Stomach (tissue), 9 donors: ENCODE data around the gene ECHDC1. TPM values are rescaled to one million over a fixed set of nuclear protein-coding genes. Genes with fewer than 3 reads are reported as not detected.
"Not testable (repeated sequence)": the region's sequence is repeated elsewhere in the genome, so short reads cannot be mapped to it uniquely, and the experiment has no call there.

Source experiments
- DNase-seq, 2 donors: peaks; one replicate each; pipeline versions ENCODE4 v3.0.0 to v3.0.0-alpha.2; 2013 to 2019
- H3K27ac ChIP-seq, 5 donors: fragments of 200-600 bp in 4 of 5; sonication (generic) in 4 of 5; one replicate each; pipeline ENCODE4 v1.5.1; 2013 to 2019; ENCODE audit warnings: mild to moderate bottlenecking in 1 of 5, moderate library complexity in 1 of 5
- H3K27me3 ChIP-seq, 3 donors: fragments of 200-600 bp; sonication (generic); one replicate each; pipeline ENCODE4 v1.5.1; 2017 to 2019; ENCODE audit warnings: mixed run types in 1 of 3
- H3K36me3 ChIP-seq, 4 donors: fragments of 200-600 bp; sonication (generic); 1 replicate in 3 of 4; 2 replicates in 1 of 4; pipeline ENCODE4 v1.5.1; 2016 to 2019
- H3K4me1 ChIP-seq, 4 donors: fragments of 200-600 bp; sonication (generic); one replicate each; pipeline ENCODE4 v1.5.1; 2016 to 2019
- H3K4me3 ChIP-seq, 4 donors: fragments of 200-600 bp; sonication (generic) in 3 of 4; one replicate each; pipeline ENCODE4 v1.5.1; 2016 to 2019; ENCODE audit warnings: mild to moderate bottlenecking in 1 of 4
- H3K9me3 ChIP-seq, 4 donors: fragments of 200-600 bp; sonication (generic); one replicate each; pipeline ENCODE4 v1.5.1; 2016 to 2019
- EP300 ChIP-seq: sonication (generic); formaldehyde crosslinking; IDR thresholded peaks from one replicate; pipeline ENCODE4 v1.6.1; 2017; ENCODE audit warnings: antibody characterized with exemption
- POLR2A ChIP-seq, 4 donors: fragments of 450-650 bp; IDR thresholded peaks; one replicate each; pipeline ENCODE4 v1.6.1; 2016; ENCODE audit warnings: antibody characterized with exemption in 4 of 4, control low read depth in 2 of 4, mild to moderate bottlenecking in 1 of 4, moderate library complexity in 1 of 4
- POLR2AphosphoS5 ChIP-seq, 3 donors: sonication (generic); formaldehyde crosslinking; IDR thresholded peaks; one replicate each; pipeline ENCODE4 v1.6.1; 2016; ENCODE audit warnings: antibody characterized with exemption in 3 of 3
- WGBS, 5 donors: extraction: QIAGEN DNeasy Blood & Tissue Kit in 3 of 5; methylation state at CpG; one replicate each; pipeline versions ENCODE4 v1.1.5 to v1.1.7; 2013 to 2018; 5-methylcytosine and 5-hydroxymethylcytosine counted together
- intact Hi-C: fragments of 100-400 bp; cut with DNase I; formaldehyde crosslinking; loops from one replicate; pipeline ENCODE4 v1.15.1; 2023; ENCODE audit warnings: low total_unique reads
- polyA plus RNA-seq, 3 donors: library from polyadenylated mRNA; stranded (reverse); fragments of 200-250 nt; gene quantifications; one replicate each; pipeline ENCODE4 v1.2.3, GENCODE V29; 2013
- total RNA-seq, 5 donors: library from RNA; depleted of rRNA; stranded (reverse); fragments of >200 nt; gene quantifications; one replicate each; pipeline versions ENCODE4 v1.1.0 to v1.2.3, GENCODE V29; 2014 to 2016
- TF ChIP-seq, protein P1 (sequence below), 7 experiments: fragments of 450-650 bp in 4 of 7; fragments of 200-600 bp in 3 of 7; sonication (generic) in 3 of 7; IDR thresholded peaks; one replicate each; pipeline ENCODE4 v1.5.1; 2016 to 2019; ENCODE audit warnings: antibody characterized with exemption in 7 of 7, control low read depth in 2 of 7, mild to moderate bottlenecking in 1 of 7
- donor health status: healthy with polysubstance abuse.
- donor health status: Bipolar disorder and iron deficiency.
- donor health status: healthy.

The ECHDC1 gene
- total and polyA plus RNA-seq, 8 donors, result 11.9 to 71.0 (median 50.7) TPM

DNA sequence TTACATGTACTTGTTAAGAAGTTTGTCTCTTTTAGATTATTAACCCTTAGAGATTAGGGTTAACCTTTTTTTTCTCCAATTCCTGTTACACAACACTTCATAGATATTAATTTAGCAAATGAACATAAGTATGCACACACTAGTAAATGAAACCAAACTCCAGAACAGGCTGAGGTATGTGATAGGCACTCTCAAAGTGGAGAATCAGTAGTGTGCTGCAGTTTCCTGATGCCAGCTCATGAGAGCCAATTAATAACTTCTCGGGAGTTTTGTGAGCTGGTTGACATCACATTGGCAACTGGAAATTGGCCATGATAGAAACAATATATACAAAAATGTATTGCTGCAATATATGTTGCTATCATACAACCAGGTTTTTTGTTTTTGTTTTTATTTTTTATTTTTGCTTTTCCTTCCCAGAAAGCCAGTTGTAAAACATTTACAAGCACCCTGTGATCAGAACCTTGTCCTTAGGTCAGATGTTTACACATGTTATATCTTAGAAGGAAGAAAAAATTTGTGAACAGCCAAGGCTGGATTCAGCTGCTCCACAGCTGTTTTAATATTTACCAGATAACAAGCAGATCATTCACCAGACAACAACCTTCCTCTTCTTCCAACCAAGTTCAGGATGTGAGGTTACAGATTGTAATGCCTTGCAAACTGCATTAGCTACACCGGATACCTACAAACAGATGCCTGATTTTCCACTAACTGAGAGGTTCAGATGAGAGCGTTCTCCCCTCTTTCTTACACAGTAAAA is 42.4 kb upstream of the ECHDC1 start:
- DNase-seq, result peak in 1 of 2 donors; percentile 30
- intact Hi-C loops, result no loop called here

DNA sequence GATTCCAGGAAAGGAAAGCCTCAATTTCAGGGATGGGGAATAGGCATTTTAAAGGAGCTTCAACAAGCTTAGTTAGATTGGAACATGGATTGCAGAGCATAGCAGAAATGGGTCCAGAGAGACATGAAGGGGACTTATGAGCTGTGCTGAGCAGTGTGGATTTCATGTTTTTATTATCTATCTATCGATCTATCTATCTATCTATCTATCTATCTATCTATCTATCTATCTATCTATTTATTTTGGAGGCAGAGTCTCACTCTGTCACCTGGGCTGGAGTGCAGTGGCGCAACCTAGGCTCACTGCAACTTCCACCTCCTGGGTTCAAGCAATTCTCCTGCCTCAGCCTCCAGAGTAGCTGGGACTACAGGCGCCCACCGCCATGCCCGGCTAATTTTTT is 41.4 kb upstream of the ECHDC1 start:
- H3K27ac ChIP-seq, H3K9me3 ChIP-seq, H3K4me1 ChIP-seq, H3K27me3 ChIP-seq, H3K4me3 ChIP-seq, H3K36me3 ChIP-seq, DNase-seq, intact Hi-C loops: not testable (repeated sequence)
- WGBS, 5 donors, result 81 to 99% (median 97%) methylated on average over 5 of the region's 5 CpGs

More for the DNA sequence above, 42.4 kb upstream of the ECHDC1 start:
- Histone ChIP-seq H3K4me1 (no peaks in the 10 kb centered on the region), H3K27me3 (no peaks in the 10 kb centered on the region), H3K9me3 (no peaks in the 10 kb centered on the region), H3K27ac (no peak overlapping the region), H3K4me3 (no peak overlapping the region), H3K36me3 (no peaks in the 10 kb centered on the region)
- TF ChIP-seq POLR2AphosphoS5 (IDR thresholded peaks at IDR 0.05), result no peak
- no peak for TF ChIP-seq POLR2A (IDR thresholded peaks at IDR 0.05)
- TF ChIP-seq, protein P1, sequence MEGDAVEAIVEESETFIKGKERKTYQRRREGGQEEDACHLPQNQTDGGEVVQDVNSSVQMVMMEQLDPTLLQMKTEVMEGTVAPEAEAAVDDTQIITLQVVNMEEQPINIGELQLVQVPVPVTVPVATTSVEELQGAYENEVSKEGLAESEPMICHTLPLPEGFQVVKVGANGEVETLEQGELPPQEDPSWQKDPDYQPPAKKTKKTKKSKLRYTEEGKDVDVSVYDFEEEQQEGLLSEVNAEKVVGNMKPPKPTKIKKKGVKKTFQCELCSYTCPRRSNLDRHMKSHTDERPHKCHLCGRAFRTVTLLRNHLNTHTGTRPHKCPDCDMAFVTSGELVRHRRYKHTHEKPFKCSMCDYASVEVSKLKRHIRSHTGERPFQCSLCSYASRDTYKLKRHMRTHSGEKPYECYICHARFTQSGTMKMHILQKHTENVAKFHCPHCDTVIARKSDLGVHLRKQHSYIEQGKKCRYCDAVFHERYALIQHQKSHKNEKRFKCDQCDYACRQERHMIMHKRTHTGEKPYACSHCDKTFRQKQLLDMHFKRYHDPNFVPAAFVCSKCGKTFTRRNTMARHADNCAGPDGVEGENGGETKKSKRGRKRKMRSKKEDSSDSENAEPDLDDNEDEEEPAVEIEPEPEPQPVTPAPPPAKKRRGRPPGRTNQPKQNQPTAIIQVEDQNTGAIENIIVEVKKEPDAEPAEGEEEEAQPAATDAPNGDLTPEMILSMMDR (IDR thresholded peaks at IDR 0.05), result no peak
- TF ChIP-seq EP300, result no peak
- 61 to 70% (median 67%) methylated on average over 3 of the region's 3 CpGs for WGBS, 5 donors

GRCh38 chr6:127383988-127384387 is 40.6 kb upstream of the ECHDC1 start:
- Histone ChIP-seq H3K27me3 (no peaks in the 10 kb centered on the region), H3K9me3 (no peaks in the 10 kb centered on the region), H3K4me1 (no peaks in the 10 kb centered on the region), H3K4me3 (no peak overlapping the region), H3K36me3 (no peaks in the 10 kb centered on the region), H3K27ac (no peak overlapping the region)
- TF ChIP-seq, protein P1 (IDR thresholded peaks at IDR 0.05), result no peak
- no peak for TF ChIP-seq EP300
- no peak for TF ChIP-seq POLR2AphosphoS5 (IDR thresholded peaks at IDR 0.05)
- TF ChIP-seq POLR2A (IDR thresholded peaks at IDR 0.05), result no peak
- 66 to 84% (median 77%) methylated on average over 1 of the region's 1 CpG for WGBS, 5 donors
- intact Hi-C loops, result no loop called here
- DNase-seq, result peak in 1 of 2 donors; percentile 65

DNA sequence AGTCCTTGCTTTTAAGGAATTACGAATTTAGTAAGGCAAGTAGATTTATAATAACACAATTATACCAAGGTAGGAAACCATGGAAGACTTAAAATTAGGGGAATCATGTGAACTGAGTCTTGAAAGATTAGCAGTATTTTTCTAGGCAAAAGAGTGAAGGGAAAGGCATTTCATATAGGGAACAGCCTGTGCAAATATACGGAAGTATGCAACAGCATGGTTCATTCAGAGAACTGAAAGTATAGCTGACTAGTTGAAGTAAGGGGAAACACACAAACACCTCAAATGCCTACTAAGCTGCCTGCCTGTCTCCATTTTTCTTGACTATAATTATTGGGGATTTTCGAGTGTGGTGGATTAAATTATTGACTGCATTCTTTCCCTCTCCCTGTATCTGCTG is 39.0 kb upstream of the ECHDC1 start:
- Histone ChIP-seq H3K4me1 (no peaks in the 10 kb centered on the region), H3K4me3 (no peak overlapping the region), H3K36me3 (no peaks in the 10 kb centered on the region), H3K9me3 (no peaks in the 10 kb centered on the region), H3K27ac (no peak overlapping the region), H3K27me3 (no peaks in the 10 kb centered on the region)
- 90 to 94% (median 90%) methylated on average over 3 of the region's 3 CpGs for WGBS, 5 donors
- intact Hi-C loops, result no loop called here
- TF ChIP-seq, protein P1 (IDR thresholded peaks at IDR 0.05), result no peak
- TF ChIP-seq POLR2A (IDR thresholded peaks at IDR 0.05) (no peak), POLR2AphosphoS5 (IDR thresholded peaks at IDR 0.05) (no peak)
- DNase-seq, result no peak

- no peaks in the 10 kb centered on the region for H3K9me3 ChIP-seq
- WGBS, 5 donors, result 66 to 89% (median 86%) methylated on average over 3 of the region's 3 CpGs
- intact Hi-C loops, result no loop called here
- no peak for DNase-seq
- H3K27ac ChIP-seq, result no peak overlapping the region
- TF ChIP-seq POLR2A (IDR thresholded peaks at IDR 0.05), result no peak
- TF ChIP-seq, protein P1 (IDR thresholded peaks at IDR 0.05), result no peak
- no peak for TF ChIP-seq POLR2AphosphoS5 (IDR thresholded peaks at IDR 0.05)
- TF ChIP-seq EP300, result no peak
- H3K4me1 ChIP-seq, result no peaks in the 10 kb centered on the region
- H3K27me3 ChIP-seq, result no peaks in the 10 kb centered on the region
- H3K36me3 ChIP-seq, result no peaks in the 10 kb centered on the region
- H3K4me3 ChIP-seq, result no peak overlapping the region
Measured at GRCh38 chr6:127381384-127381783, 38.0 kb upstream of the ECHDC1 start.
